GM15510 (cell line): ENCODE measurements around the gene SHISA7.

ENCODE experiments used
- POLR2A ChIP-seq: IDR thresholded peaks from 3 replicates; pipeline ENCODE4 v1.6.1; 2011; ENCODE audit warnings: borderline replicate concordance; ENCODE audit not compliant: insufficient read length; ENCODE audit errors: extremely low read depth

SHISA7 gene

DNA sequence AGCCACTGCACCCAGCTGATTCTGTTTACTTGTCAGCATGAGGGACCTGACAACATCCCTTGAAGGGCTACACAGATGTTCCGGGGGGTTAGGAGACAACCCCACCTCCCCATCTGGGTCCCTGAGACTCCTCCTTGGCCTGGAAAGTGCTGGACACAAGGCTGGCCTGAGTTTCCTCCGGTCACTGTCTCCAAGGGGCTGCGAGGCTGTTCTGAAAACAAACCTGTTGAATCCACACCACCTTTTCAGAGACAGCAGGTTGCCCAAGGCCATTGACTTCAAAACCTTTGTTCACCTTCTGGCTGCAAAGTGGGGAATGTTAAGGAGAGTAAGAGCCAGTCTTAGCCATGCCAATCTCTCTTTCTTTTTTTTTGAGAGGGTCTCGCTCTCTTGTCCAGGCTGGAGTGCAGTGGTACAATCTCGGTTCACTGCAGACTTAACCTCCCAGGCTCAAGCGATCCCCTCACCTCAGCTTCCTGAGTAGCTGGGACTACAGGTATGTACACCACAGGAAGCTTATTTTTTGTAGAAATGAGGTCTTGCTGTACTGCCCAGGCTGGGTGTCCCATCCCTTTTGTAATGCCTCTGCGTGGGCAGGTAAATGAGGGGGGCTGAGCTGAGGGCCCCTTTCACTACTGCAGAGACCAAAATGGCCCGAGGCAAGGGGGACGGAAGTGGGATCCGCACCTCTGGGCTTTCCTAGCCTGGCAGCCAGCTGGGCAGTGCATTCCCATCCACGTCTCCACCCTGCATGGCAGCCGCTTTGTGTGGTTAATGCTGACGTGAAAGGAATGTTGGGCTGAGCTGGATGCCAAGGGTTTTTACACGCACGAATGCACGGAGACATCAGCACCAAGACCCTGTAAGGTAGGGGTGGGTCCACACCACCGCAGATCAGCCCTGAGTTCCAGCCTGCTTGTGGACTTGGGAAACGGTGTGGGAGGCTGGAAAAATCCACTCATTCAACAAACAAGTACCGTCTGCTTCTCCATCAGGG lies 31.5 kb upstream of the SHISA7 start:
- no peak for TF ChIP-seq POLR2A

DNA sequence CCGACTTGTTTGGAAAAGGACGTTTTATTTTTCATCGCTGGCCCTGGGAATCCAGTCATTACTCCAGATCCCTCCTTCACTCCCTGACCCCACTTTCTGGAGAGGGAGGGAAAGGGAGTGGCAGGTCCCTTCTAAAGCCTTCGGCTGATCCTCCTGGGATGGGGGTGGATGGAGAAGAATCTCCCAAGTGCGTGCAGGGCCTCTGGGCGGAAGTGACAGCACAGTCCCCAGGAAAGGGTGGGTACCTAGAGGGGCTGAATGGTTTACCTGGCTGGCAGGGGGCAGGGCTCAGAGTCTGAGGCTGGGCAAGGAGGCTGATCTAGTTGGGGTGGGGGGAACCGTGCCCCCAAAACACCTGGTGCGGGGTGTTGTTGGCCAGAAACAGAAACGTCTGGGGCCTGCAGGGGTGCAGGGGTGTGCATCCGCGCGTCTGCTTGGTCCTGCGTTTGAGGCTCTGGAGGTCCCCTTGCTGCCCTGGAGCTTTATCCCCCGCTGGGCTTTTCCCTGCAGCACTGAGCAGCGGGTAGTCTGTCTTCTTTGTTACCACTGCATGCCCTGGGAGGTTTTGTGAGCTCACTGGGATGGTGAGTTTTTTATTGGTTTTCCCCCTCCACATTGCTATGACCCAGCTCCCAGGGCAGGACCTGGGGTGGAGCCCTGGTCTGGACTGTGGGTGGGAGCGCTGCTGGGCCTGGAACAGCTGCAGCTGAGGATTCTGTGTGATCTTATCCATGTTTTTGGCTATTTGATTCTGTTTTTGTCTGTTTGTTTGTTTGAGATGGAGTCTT lies 30.3 kb upstream of the SHISA7 start:
- TF ChIP-seq POLR2A: no peak

DNA sequence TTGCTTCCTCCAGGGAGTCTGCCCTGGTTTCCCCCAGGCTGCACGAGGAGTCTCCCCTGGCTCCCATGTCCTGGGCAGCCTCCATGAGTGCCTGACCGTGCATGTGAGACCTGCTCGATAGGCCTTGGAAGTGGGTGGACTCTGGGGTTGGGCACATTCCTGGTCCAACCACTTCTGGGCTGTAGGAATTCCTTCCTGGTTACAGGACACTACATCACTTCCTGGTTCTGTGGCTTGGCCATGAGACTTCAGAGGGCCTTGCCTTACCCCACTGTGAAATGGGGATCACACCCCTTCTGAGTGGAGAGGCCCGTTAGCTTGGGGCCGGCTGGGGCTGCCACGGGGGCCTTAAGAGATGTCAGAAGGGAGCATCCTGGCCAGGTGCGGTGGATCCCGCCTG lies 29.4 kb upstream of the SHISA7 start:
- TF ChIP-seq POLR2A: no peak

DNA sequence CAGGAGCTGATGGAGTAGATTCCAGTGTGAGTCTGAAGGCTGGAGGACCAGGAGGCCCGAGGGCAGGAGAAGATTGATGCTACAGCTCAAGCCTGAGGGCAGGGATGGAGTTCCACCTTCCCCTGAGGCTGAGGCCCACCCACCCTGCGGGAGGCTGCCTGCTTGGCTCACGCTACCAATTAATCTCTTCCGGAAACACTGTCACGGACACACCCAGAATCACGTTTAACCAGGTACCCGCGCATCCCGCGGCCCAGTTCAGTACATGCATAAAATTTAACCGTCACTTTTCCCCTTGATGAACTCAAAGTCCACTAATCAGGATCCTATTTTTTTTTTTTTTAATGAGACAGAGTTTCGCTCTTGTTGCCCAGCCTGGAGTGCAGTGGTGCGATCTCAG lies 28.2 kb upstream of the SHISA7 start:
- TF ChIP-seq POLR2A: no peak

DNA sequence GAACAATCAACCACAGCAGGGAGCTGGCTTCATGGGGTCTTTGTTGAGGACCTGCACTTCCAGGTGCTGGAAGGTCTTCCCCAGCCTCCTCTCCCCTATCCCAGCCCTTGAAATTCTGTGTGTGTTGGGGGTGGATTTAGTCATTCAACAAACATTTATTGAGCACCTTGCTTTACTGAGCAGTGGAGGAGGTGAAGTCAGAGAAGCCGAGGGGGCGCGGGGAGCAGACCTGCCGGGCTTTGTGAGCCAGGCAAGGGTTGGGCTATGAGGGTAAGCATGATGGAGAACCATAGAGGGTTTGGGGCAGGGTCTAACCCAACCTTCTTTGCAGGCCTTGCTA lies 24.9 kb upstream of the SHISA7 start:
- no peak for TF ChIP-seq POLR2A

DNA sequence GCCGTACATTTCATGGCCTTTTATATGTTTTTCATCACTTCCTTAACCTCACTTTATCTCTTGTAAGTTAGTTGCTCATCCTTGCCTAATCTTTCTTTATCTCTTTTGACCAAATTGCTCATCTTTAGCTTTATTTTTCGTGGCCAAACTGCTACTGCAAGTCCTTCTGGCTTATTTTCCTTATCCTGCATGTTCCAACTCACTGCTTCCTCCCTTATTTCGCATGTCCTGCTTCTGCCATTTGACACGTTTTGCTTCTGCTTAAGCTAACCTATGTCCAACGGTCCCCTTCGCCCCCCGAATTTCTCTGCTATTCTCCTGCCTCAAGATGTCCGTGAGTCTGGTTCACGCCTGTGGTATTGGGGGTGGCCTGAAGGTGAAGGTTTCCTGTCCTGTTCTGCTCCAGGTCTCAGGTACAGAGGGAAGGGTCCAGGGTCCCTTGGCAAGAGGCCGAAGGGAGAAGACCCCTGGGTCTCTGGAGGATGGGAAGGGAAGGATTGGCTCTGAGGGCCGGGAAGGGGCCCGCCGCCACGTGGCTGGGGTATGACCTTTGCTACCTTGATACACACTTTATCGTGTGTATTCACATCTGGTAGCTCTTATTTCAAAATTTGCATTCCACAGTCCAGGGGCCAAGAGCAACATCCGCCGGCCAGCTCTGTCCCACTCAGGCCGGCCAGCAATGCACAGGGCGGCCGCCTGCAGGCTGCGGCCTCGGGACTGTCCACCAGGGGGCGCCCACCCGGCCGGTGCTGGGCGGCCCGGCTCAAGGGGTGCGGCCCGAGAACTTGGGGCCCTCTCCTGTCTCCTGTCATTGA lies 24.3 kb upstream of the SHISA7 start:
- no peak for TF ChIP-seq POLR2A

DNA sequence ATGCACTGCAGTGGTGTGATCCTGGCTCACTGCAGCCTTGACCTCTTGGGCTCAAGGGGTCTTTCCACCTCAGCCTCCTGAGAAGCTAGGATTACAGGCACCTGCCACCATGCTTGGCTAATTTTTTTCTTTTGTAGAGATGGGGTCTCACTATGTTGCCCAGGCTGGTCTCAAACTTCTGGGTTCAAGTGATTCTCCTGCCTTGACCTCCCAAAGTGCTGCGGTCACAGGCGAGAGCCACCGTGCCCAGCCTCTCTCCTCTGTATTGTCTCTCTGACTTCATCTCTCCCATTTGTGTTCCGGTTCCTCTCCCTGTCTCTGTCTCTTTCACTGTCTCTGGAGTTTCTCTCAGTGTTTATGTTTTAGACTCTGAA lies 23.1 kb upstream of the SHISA7 start:
- TF ChIP-seq POLR2A: no peak

DNA sequence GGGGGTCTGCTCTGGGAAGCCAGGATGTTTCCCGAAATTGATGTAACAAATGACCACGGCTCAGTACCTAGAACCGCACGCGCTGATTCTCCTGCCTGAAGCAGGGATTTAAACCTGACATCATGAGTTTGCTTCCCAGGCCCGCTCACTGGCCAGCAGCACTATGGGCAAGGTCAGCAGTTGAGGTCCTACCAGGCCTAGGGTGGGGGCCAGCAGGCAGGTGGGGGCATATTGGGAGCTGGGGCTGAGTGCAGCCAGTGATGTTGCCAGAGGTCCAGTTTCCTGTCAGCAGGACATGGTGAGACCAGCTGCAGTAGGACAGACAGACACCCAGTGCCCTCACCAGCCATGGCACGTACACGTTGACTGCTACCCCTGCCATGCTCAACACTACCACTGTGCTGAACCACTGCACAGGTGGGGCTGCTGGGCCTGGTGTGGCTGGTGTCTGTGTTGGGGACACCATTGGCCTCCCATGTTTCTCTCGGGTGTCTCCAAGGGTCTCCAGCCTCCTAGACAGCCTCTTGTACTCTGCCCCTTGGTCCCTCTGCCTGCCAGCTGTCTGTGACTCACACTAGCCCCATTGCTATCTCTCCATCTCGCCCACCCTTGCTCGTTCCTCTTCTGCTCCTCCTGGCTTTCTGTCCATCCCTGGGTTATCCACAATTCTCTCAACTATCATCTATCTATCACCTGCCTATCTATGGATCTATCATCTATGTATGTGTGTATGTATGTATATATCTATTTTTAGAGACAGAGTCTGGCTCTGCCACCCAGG lies 22.6 kb upstream of the SHISA7 start:
- TF ChIP-seq POLR2A: no peak

DNA sequence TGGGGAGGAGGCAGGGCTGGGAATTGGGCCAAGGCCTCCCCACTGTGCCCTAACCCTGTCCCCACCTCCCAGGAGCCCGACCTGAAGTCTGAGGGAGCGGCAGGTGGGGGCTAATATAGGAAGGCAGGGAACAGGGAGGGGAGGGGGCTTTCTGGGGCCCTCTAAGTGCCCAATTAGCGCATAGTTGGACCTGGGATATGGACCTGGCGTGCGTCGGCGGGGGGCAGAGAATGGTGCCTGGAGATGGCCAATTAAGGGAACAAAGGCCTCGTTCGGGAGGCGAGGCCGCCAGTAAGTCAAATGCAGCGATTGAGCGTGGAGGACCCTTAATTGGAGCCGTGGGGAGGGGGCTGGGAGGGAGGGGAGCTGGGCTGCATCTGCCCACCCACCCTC lies 21.6 kb upstream of the SHISA7 start, which contains the start of gene C19orf85:
TSS of gene C19orf85 (minus strand) at position 90 of the 393 bp plus-strand sequence. CDS start 197 bp downstream, outside the sequence.
- TF ChIP-seq POLR2A: no peak

DNA sequence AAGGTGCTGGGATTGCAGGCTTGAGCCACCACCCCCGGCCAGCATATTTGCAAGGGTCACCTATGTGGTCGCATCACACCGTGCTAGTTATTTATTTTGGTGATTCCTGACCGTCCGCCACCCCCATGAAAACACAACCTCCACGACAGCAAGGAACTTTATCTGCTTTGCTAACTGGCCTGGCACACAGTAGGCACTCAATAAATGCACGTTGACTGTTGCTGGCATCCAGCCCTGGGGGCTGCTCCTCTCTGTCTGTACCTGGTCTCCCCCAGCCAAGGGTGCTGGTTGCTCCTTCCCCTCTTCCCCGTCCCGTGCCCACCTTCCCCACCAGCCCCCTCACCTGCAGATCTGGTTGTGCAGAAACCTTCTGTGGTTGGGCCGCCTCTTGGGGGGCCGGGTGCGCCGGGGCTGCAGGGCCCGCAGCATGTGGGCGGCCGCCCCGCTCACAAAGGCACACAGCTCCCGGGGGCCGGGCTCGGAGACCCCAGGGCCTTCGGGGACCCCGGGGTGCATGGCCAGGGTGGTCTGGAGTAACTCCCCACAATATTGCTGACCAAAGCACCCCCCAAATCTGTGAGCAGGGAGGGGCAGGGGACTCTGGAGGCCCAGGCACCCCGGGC lies 21.1 kb upstream of the SHISA7 start:
- no peak for TF ChIP-seq POLR2A

DNA sequence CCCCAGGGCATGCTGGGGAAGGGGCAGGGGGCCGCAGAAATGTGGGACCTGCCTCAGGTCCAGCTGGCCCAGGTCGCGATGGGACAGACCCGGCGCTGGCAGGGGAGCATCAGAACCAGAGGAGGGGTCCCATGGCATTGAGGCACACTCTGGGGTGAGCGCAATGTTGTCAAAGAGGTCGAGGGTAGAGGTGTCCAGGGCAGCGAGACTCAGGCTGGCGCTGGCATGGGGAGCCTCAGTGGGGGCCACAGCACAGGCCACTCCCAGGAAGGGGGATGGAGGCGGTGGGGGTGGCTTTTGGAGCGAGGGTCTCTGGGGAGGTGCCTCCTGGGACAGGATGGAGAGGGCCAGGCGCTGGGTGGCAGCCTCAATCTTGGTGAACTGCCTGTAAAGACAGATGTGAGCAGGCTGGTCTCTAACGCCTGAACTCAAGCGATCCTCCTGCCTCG lies 20.5 kb upstream of the SHISA7 start:
- no peak for TF ChIP-seq POLR2A

DNA sequence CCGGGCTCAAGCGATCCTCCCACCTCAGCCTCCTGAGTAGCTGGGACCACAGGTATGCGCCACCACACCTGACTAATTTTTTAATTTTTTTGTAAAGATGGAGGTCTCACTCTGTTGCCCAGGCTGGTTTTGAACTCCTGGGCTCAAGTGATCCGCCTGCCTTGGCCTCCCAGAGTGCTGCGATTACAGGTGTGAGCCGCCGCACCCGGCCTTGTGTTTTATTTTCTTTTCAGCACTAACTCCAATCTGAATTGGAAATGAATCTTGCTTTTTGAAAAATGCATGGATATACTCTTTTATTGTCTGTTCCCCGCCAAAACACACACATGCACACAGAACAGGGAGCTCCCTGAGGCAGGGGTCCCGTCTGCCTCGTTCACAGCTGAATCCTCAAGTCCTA lies 19.6 kb upstream of the SHISA7 start:
- no peak for TF ChIP-seq POLR2A

DNA sequence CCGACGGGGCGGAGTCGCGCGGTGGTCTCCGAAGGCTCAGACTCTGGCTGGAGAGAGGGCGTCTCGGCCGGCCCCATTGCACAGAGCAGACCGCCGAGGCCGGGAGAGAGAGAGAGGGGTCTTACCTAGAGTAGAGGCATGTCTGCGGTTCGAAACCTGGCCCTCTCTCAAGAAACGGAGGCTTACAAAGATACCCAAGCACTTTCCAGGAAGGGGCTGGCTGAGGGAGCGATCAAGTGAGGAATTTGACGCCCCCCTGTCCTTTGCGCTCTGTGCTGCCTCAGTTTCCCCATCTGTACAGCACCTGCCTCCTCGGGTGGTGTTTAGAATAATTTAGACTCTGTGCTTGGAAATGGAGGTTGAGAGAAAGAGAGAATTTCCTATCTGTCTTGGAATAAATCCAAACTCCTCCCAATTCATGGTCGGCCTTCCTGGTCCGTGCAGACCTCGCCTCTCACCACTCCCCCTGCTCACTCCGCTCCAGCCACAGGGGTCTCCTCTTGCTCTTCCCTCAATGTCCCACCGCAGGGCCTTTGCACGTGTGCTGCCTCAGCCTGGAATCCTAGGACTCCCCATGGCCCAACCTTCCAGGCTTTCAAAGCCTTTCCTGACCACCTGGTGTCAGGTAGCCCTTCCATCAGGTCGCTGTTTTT lies 19.0 kb upstream of the SHISA7 start:
- peak; percentile 48 for TF ChIP-seq POLR2A
